Transverse colon (tissue), 4 donors: ENCODE measurements around the gene PPP1R7. TPM values are rescaled to one million over a fixed set of nuclear protein-coding genes. Genes with fewer than 3 reads are reported as not detected.

Source experiments
- DNase-seq: peaks from one replicate; pipeline ENCODE4 v3.0.0-alpha.2; 2019
- H3K27ac ChIP-seq, 4 donors: fragments of 200-600 bp; sonication (generic); 2 replicates each; pipeline ENCODE4 v1.5.1; 2016 to 2018; ENCODE audit warnings: inconsistent platforms in 4 of 4
- H3K27me3 ChIP-seq: fragments of 200-600 bp; sonication (generic); 2 replicates; pipeline ENCODE4 v1.5.1; 2017; ENCODE audit warnings: inconsistent platforms
- H3K36me3 ChIP-seq, 4 donors: fragments of 200-600 bp; sonication (generic); 2 replicates each; pipeline ENCODE4 v1.5.1; 2017 to 2019; ENCODE audit warnings: inconsistent platforms in 4 of 4
- H3K4me1 ChIP-seq, 4 donors: fragments of 200-600 bp; sonication (generic); 2 replicates each; pipeline ENCODE4 v1.5.1; 2017 to 2020; ENCODE audit warnings: inconsistent platforms in 4 of 4
- H3K4me3 ChIP-seq, 4 donors: fragments of 200-600 bp; sonication (generic); 1 replicate in 1 of 4; 2 replicates in 3 of 4; pipeline versions ENCODE4 v1.5.1 to v1.6.1; 2017 to 2019; ENCODE audit warnings: inconsistent platforms in 4 of 4
- H3K9me3 ChIP-seq, 2 donors: fragments of 200-600 bp; sonication (generic); 2 replicates each; pipeline ENCODE4 v1.5.1; 2017 to 2019; ENCODE audit warnings: inconsistent platforms in 2 of 2
- EP300 ChIP-seq: sonication (generic); formaldehyde crosslinking; IDR thresholded peaks from one replicate; pipeline ENCODE4 v1.6.1; 2017; ENCODE audit warnings: antibody characterized with exemption, low read depth
- POLR2A ChIP-seq: fragments of 450-650 bp; IDR thresholded peaks from one replicate; pipeline ENCODE4 v1.6.1; 2016; ENCODE audit warnings: antibody characterized with exemption, mild to moderate bottlenecking, moderate library complexity
- POLR2AphosphoS5 ChIP-seq, 3 donors: sonication (generic); formaldehyde crosslinking; IDR thresholded peaks; one replicate each; pipeline ENCODE4 v1.6.1; 2016; ENCODE audit warnings: antibody characterized with exemption in 3 of 3
- WGBS, 2 donors: methylation state at CpG; one replicate each; pipeline ENCODE4 v1.1.5; 2018; ENCODE audit warnings: low coverage in 1 of 2; 5-methylcytosine and 5-hydroxymethylcytosine counted together
- in situ Hi-C, 4 donors: fragments of 200-750 bp; cut with MboI; loops; one replicate each; pipeline versions ENCODE4 v1.15.0 to v1.15.1; 2017; ENCODE audit warnings: low sequenced_read_pairs in 3 of 4, low pct_ligation_motif_present in 1 of 4, low pct_unique_long_range_greater_than_20kb in 1 of 4
- intact Hi-C: fragments of 100-400 bp; cut with DNase I; formaldehyde crosslinking; loops from one replicate; pipeline ENCODE4 v1.15.1; 2023; ENCODE audit warnings: low total_unique reads
- total RNA-seq, 4 donors: library from RNA; depleted of rRNA; stranded (reverse); fragments of >200 nt; gene quantifications; one replicate each; pipeline ENCODE4 v1.1.0, GENCODE V29; 2016
- TF ChIP-seq, protein P1 (sequence below), 5 experiments: fragments of 200-600 bp in 3 of 5; fragments of 450-650 bp in 2 of 5; sonication (generic) in 3 of 5; IDR thresholded peaks; 1 replicate in 2 of 5; 2 replicates in 3 of 5; pipeline ENCODE4 v1.5.1; 2016 to 2017; ENCODE audit warnings: antibody characterized with exemption in 5 of 5, inconsistent platforms in 3 of 5, mild to moderate bottlenecking in 2 of 5, moderate library complexity in 1 of 5

PPP1R7 gene
- total RNA-seq, 4 donors from 2014 or later: 10.8 to 84.2 (median 46.5) TPM

DNA sequence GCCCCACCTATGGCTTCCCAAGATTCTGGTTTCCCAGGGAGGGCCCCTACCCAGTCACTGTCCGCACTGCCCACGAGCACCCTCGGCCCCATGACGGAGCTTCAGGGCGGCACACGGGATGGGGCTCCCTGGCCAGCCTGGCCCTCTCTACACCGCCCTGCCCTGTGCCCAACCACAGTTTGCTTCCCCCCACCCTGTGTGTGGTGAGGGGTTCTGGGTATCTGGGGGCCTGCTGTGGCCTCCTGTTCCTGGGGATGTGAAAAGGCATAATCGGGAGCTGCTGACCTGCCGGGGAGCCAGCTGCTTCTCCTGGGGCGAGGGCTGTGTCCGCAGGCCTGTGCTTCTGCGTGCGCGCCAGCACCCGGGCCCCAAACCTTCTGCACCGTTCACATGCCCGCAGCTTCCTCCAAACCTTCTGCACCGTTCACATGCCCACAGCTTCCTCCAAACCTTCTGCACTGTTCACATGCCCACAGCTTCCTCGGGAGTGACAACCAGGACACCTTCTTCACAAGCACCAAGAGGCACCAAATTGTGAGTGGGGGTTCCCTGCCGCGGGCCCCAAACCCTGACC, 50.6 kb downstream of the PPP1R7 start:
- in situ Hi-C loops (no loop called here), intact Hi-C loops (no loop called here)
- no peak for DNase-seq
- WGBS, 2 donors: 76% methylated on average over 21 of the region's 21 CpGs; no CpG with 5 or more reads in 1 of the 2 donors
- no peaks in the 10 kb centered on the region for H3K9me3 ChIP-seq
- H3K27me3 ChIP-seq: no peaks in the 10 kb centered on the region
- no peak for TF ChIP-seq POLR2AphosphoS5 (IDR thresholded peaks at IDR 0.05)
- TF ChIP-seq POLR2A: no peak
- TF ChIP-seq, protein P1, sequence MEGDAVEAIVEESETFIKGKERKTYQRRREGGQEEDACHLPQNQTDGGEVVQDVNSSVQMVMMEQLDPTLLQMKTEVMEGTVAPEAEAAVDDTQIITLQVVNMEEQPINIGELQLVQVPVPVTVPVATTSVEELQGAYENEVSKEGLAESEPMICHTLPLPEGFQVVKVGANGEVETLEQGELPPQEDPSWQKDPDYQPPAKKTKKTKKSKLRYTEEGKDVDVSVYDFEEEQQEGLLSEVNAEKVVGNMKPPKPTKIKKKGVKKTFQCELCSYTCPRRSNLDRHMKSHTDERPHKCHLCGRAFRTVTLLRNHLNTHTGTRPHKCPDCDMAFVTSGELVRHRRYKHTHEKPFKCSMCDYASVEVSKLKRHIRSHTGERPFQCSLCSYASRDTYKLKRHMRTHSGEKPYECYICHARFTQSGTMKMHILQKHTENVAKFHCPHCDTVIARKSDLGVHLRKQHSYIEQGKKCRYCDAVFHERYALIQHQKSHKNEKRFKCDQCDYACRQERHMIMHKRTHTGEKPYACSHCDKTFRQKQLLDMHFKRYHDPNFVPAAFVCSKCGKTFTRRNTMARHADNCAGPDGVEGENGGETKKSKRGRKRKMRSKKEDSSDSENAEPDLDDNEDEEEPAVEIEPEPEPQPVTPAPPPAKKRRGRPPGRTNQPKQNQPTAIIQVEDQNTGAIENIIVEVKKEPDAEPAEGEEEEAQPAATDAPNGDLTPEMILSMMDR (IDR thresholded peaks at IDR 0.05): no peak
- TF ChIP-seq EP300: no peak
- H3K36me3 ChIP-seq: no peaks in the 10 kb centered on the region
- H3K4me3 ChIP-seq: no peak overlapping the region
- H3K4me1 ChIP-seq: no peaks in the 10 kb centered on the region
- H3K27ac ChIP-seq: no peak overlapping the region

DNA sequence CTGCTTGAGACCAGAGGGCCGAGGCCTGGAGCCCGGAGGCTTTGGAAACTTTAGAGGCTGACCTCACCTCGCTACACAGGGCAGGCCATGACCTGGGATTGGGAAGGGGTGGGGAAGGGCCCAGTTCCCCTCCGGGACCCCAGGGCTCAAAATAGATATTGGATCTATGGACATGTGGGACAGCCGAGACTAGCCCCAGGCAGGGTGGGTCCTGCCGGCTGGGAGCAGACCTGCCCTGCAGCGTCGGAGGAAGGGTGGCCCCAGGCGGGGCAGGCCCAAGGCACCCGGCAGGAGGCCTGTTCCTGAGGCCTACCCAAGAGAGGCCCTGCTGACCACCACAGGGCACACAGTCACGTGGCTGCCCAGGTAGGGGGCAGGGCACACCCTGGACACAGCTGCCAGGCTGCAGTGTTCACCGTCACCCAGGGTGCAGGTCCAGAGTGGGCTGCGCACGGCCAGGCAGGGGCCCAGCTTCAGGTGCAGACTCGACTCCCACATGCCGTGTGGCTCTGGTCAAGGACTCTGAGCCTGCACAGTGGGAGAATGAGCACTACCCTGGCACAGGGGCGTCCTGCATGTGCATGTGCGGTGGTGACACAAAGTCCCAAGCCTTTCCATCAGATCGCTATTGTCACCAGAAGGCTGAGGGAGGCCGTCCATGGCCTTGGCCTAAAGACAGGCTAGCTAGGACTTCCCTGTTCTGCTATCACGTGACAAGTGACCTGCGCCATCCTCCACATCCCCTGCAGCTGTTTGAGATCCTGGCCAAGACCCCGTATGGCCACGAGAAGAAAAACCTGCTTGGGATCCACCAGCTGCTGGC, 51.4 kb downstream of the PPP1R7 start:
- no peaks in the 10 kb centered on the region for H3K27me3 ChIP-seq
- H3K9me3 ChIP-seq: no peaks in the 10 kb centered on the region
- in situ Hi-C loops (no loop called here), intact Hi-C loops (no loop called here)
- H3K4me3 ChIP-seq: no peak overlapping the region
- H3K4me1 ChIP-seq: no peaks in the 10 kb centered on the region
- DNase-seq: no peak
- no peak for TF ChIP-seq EP300
- TF ChIP-seq POLR2A: no peak
- TF ChIP-seq, protein P1 (IDR thresholded peaks at IDR 0.05): no peak
- no peak for TF ChIP-seq POLR2AphosphoS5 (IDR thresholded peaks at IDR 0.05)
- H3K27ac ChIP-seq: no peak overlapping the region
- H3K36me3 ChIP-seq: no peaks in the 10 kb centered on the region
- WGBS, 2 donors: 90 to 91% methylated on average over 2 to 16 of the region's 24 CpGs

DNA sequence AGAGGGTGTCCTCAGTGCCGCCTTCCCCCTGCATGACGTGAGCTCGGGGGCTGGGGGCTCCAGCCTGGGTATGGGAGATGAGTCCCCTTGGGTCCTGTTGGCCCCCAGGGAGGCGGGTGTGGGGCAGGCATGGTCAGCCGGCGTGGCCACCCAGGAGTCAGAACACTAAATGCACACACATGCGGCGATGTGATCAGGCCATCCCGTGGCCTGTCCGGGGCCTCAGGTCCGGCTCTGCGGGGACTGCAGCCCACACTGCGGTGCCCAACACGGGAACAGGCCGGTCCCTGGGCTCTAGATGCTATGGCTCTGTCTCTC, 52.0 kb downstream of the PPP1R7 start:
- in situ Hi-C loops (no loop called here), intact Hi-C loops (no loop called here)
- Histone ChIP-seq H3K4me3 (no peak overlapping the region), H3K36me3 (no peaks in the 10 kb centered on the region), H3K9me3 (no peaks in the 10 kb centered on the region), H3K27me3 (no peaks in the 10 kb centered on the region), H3K27ac (no peak overlapping the region), H3K4me1 (no peaks in the 10 kb centered on the region)
- whole genome bisulfite sequencing, 2 donors: 90% methylated on average over 15 of the region's 15 CpGs; no CpG with 5 or more reads in 1 of the 2 donors
- TF ChIP-seq POLR2A (no peak), POLR2AphosphoS5 (IDR thresholded peaks at IDR 0.05) (no peak), EP300 (no peak)
- TF ChIP-seq, protein P1 (IDR thresholded peaks at IDR 0.05): no peak
- DNase-seq: no peak

DNA sequence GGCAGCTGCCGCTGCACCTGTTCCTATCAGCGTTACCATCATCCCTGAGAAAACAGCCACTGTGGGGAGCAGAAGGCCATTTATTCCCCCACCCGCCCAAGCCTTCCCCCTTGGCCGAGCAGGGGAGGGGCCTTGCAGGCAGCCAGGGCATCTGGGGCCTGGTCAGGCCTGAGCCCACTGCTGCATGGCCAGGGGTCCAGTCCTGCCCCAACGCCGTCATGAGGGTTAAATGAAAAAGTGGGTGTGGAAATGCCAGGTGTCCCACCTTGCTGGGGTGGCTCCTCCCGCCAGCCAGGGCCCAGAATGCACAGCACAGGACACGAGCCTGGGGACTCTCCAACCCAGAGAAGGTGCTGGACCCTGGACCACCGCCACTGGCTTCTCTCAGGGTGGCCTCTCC, 52.4 kb downstream of the PPP1R7 start:
- Histone ChIP-seq H3K27me3 (no peaks in the 10 kb centered on the region), H3K9me3 (no peaks in the 10 kb centered on the region), H3K4me3 (no peak overlapping the region), H3K27ac (no peak overlapping the region), H3K36me3 (no peaks in the 10 kb centered on the region), H3K4me1 (no peaks in the 10 kb centered on the region)
- intact Hi-C loops: no loop called here
- 85% methylated on average over 9 of the region's 9 CpGs; no CpG with 5 or more reads in 1 of the 2 donors for WGBS, 2 donors
- TF ChIP-seq EP300 (no peak), POLR2A (no peak), POLR2AphosphoS5 (IDR thresholded peaks at IDR 0.05) (no peak)
- TF ChIP-seq, protein P1 (IDR thresholded peaks at IDR 0.05): no peak
- in situ Hi-C loops: no loop called here
- no peak for DNase-seq
